ENCODE results near the gene FAM32A. TPM values are rescaled to one million over a fixed set of nuclear protein-coding genes. Genes with fewer than 3 reads are reported as not detected.

Gene FAM32A
- total and polyA plus RNA-seq, 7 donors, result 86.9 to 239 (median 93.8) TPM

DNA sequence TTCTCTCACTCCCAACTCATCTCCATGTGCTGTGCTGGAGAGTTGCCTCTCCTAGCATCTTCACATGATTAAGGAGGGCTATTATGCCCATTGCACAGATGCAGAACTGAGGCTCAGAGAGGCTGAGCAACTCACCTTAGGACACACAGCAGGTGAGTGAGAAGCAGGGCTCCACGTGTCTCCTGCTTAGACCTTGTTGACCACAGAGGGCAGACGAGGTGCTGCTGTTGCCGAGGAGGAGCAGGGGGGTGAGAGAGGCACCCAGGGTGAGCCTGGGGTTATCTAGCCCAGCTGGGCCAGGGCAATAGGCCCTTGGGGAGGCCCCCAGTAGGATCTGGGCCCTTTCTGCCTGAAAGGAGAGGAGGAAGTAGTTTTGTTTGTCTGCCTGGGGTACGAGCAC lies 44.2 kb upstream of the FAM32A start:
- H3K27me3 ChIP-seq, result peaks cover 0 to 10% (median 0%) of the 10 kb centered on the region in 3 donors
- no peak for DNase-seq
- no peak overlapping the region for H3K27ac ChIP-seq
- TF ChIP-seq EP300 (IDR thresholded peaks at IDR 0.05) (no peak), POLR2A (IDR thresholded peaks at IDR 0.05) (no peak), POLR2AphosphoS5 (IDR thresholded peaks at IDR 0.05) (no peak)
- TF ChIP-seq, protein P1, sequence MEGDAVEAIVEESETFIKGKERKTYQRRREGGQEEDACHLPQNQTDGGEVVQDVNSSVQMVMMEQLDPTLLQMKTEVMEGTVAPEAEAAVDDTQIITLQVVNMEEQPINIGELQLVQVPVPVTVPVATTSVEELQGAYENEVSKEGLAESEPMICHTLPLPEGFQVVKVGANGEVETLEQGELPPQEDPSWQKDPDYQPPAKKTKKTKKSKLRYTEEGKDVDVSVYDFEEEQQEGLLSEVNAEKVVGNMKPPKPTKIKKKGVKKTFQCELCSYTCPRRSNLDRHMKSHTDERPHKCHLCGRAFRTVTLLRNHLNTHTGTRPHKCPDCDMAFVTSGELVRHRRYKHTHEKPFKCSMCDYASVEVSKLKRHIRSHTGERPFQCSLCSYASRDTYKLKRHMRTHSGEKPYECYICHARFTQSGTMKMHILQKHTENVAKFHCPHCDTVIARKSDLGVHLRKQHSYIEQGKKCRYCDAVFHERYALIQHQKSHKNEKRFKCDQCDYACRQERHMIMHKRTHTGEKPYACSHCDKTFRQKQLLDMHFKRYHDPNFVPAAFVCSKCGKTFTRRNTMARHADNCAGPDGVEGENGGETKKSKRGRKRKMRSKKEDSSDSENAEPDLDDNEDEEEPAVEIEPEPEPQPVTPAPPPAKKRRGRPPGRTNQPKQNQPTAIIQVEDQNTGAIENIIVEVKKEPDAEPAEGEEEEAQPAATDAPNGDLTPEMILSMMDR (IDR thresholded peaks at IDR 0.05), result no peak
- no peaks in the 10 kb centered on the region for H3K9me3 ChIP-seq
- no peak overlapping the region for H3K4me3 ChIP-seq
- 54 to 72% methylated on average over 4 of the region's 4 CpGs for WGBS, 2 donors
- H3K36me3 ChIP-seq, result no peaks in the 10 kb centered on the region
- intact Hi-C loops (cut with DNase I), result no loop called here
- H3K4me1 ChIP-seq, result no peaks in the 10 kb centered on the region

DNA sequence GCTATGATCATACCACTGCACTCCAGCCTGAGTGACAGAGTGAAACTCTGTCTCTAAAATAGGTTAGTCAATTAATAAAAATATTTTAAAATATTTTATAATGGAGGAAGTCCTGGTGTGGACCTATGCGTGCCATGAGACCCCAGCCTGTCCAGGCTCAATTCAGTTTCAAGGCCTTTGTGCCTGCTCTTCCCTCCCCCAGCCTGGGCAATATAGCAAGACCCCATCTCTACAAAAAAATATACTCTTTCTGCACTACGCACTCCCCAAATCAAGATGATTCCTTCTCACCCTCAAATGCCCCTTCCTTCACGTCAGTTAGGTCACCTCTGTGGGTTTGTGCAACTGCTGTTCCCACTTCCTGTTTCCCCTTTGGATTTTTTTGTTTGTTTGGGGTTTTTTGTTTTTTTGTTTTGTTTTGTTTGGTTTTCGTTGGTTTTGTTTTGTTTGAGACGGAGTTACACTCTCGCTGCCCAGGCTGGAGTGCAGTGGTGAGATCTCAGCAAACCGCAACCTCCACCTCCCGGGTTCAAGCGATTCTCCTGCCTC lies 43.1 kb upstream of the FAM32A start:
- 75 to 86% methylated on average over 9 of the region's 9 CpGs for WGBS, 2 donors
- Histone ChIP-seq H3K36me3 (no peaks in the 10 kb centered on the region), H3K27ac (no peak overlapping the region), H3K27me3 (peaks cover 0 to 10% (median 0%) of the 10 kb centered on the region in 3 donors), H3K9me3 (no peaks in the 10 kb centered on the region), H3K4me3 (no peak overlapping the region), H3K4me1 (no peaks in the 10 kb centered on the region)
- DNase-seq, result no peak
- TF ChIP-seq, protein P1 (IDR thresholded peaks at IDR 0.05), result no peak
- no peak for TF ChIP-seq EP300 (IDR thresholded peaks at IDR 0.05)
- intact Hi-C loops (cut with DNase I), result no loop called here

DNA sequence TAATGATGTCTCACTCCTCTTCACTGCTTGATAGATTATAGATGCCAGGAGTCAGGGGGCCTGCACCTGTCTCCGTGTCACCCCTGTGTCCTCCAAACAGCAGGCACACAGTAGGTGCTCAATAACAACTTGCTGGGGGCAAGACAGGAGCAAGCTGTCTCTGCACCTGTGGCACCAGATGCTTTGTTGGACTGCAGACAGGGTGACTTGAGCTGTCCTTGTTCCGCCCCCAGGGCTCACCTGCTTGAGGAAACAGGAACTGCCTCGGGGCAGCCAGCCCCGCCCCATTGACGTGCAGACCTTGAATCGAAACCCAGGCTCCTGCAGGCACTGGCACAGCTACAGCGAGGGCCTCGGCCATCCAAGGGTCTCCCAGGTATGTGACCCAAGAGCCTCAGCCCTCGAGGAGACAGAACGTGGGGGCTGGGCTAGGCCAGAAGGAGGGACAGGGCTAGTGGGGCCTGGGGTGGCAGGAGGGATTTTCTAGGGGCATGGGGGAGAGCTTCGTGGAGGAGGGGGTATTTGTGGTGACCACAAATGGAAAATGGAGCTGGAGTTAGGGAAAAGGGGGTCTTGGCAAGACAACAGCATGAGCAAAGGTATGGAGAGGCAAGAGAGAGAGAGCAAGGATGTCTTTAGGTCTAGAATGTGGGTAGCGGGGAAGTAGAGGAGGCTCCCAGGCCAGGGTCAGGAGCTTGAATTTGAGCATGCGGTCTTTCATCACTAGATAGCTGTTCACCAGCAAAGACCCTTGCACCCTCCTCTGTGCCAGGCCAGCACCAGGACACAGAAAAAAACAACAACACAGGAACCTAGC lies 41.6 kb upstream of the FAM32A start, which contains the start of gene HSH2D:
TSS of gene HSH2D (plus strand) at position 287 of the 817 bp plus-strand sequence. CDS start 5,066 bp downstream, outside the sequence.
- peak within 1 kb of the TSS in 1 of 4 donors; percentile 51 for H3K27ac ChIP-seq
- H3K4me3 ChIP-seq, result peak within 1 kb of the TSS in 1 of 4 donors; percentile 17
- TF ChIP-seq POLR2A (IDR thresholded peaks at IDR 0.05) (peak in 1 of 2 donors; percentile 44), POLR2AphosphoS5 (IDR thresholded peaks at IDR 0.05) (peak in 1 of 4 donors; percentile 9)
- TF ChIP-seq, protein P1 (IDR thresholded peaks at IDR 0.05), result no peak
- H3K4me1 ChIP-seq, result no peaks in the 10 kb centered on the region
- H3K9me3 ChIP-seq, result no peaks in the 10 kb centered on the region
- H3K36me3 ChIP-seq, result no peaks in the 10 kb centered on the region
- 13 to 19% methylated on average over 13 of the region's 13 CpGs for WGBS, 2 donors
- intact Hi-C loops (cut with DNase I), result no loop called here
- peaks cover 0 to 10% (median 0%) of the 10 kb centered on the region in 3 donors for H3K27me3 ChIP-seq
- DNase-seq, result no peak

DNA sequence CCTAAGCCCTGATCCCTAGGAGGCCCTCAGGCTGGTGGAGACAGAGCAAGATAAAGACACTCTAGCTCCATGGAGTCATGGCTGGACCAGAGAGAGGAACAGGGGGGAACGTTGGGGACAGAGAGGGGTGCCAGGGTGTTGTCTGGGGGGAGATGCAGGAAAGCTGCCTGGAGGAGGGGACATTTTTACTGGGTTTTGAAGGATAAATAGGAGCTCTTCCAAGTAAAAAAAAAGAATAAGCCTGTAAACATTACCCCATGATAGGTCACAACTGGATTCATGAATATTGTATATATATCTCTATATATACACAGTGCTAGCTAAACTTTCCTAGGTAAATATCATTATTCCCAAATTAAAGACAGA lies 41.0 kb upstream of the FAM32A start:
- DNase-seq, result no peak
- H3K27ac ChIP-seq, result no peak overlapping the region

More for the DNA sequence above, 41.0 kb upstream of the FAM32A start:
- peak overlapping the region in 1 of 4 donors; percentile 17 for H3K4me3 ChIP-seq
- no peaks in the 10 kb centered on the region for H3K4me1 ChIP-seq
- H3K9me3 ChIP-seq, result no peaks in the 10 kb centered on the region
- WGBS, 2 donors, result 6 to 35% methylated on average over 1 of the region's 1 CpG
- H3K36me3 ChIP-seq, result no peaks in the 10 kb centered on the region
- TF ChIP-seq POLR2AphosphoS5 (IDR thresholded peaks at IDR 0.05), result no peak
- TF ChIP-seq POLR2A (IDR thresholded peaks at IDR 0.05), result no peak
- TF ChIP-seq, protein P1 (IDR thresholded peaks at IDR 0.05), result no peak
- peaks cover 0 to 10% (median 0%) of the 10 kb centered on the region in 3 donors for H3K27me3 ChIP-seq
- intact Hi-C loops (cut with DNase I), result no loop called here
